AG04450 (cell line): ENCODE measurements around the gene CAPN9. TPM values are rescaled to one million over a fixed set of nuclear protein-coding genes. Genes with fewer than 3 reads are reported as not detected.
"Not testable (repeated sequence)": the region's sequence is repeated elsewhere in the genome, so short reads cannot be mapped to it uniquely, and the experiment has no call there.

ENCODE experiments used
- CTCF ChIA-PET: fragments of 300-600, 350-600 bp; formaldehyde crosslinking; extraction: SDS; loops from one replicate; lab custom pipeline; 2022; ENCODE audit warnings: antibody characterized with exemption, inconsistent platforms; lab: Charles Lee
- POLR2A ChIA-PET: fragments of 350-600 bp; formaldehyde crosslinking; extraction: SDS; loops from one replicate; lab custom pipeline; 2021; ENCODE audit warnings: antibody characterized with exemption, inconsistent platforms; lab: Yijun Ruan, JAX
- DNase-seq: peaks from one replicate; pipeline ENCODE4 v3.0.0-alpha.2; 2011; ENCODE audit warnings: low read depth, low spot score
- H3K27ac ChIP-seq: one replicate; pipeline ENCODE4 v1.5.1; 2012; ENCODE audit warnings: low read depth, low read length, control low read depth
- H3K27me3 ChIP-seq: one replicate; pipeline ENCODE4 v1.6.0; 2012; ENCODE audit warnings: low read length; ENCODE audit not compliant: control insufficient read depth, insufficient read depth
- H3K4me3 ChIP-seq: 2 replicates; pipeline ENCODE4 v1.5.1; 2011; ENCODE audit warnings: mild to moderate bottlenecking, low read depth, low read length, control low read depth
- H3K9me3 ChIP-seq: 2 replicates; pipeline ENCODE4 v1.5.1; 2012; ENCODE audit warnings: low read length; ENCODE audit not compliant: control insufficient read depth, insufficient read depth
- polyA plus RNA-seq: library from polyadenylated mRNA; depleted of rRNA; stranded (reverse); fragments of >200 nt; gene quantifications from 2 replicates; pipeline ENCODE4 v1.2.3, GENCODE V29; 2011
- TF ChIP-seq, protein P1 (sequence below): IDR thresholded peaks from 2 replicates; pipeline ENCODE4 v1.5.1; 2011; ENCODE audit warnings: low read depth, low read length, control low read depth, inconsistent platforms

CAPN9 gene
- polyA plus RNA-seq, 1 experiment, result 0.24 TPM

DNA sequence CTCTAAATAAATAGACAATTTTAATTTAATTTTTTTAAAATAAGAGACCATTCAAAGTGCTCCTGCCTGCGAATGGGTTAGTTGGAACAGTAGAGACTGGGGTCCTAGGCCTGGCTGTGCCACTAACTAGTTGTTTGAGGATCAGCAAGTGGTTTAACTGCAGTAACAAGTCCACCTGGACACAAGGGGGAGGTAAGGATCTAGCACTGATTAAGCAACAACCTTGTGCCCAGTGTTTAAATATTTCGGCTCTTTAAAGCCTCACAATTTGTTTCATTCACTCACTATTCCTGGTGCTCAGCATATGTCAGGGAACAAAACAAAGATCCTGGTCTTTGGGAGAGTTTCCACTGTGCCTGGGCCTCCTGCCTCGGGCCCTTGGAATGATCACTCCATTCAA is 31.7 kb upstream of the CAPN9 start:
- Histone ChIP-seq H3K9me3 (no peaks in the 10 kb centered on the region), H3K27me3 (peaks cover 2% of the 10 kb centered on the region), H3K27ac (no peak overlapping the region), H3K4me3 (no peak overlapping the region)
- POLR2A ChIA-PET, result no interaction called here
- no peak for DNase-seq
- TF ChIP-seq, protein P1, sequence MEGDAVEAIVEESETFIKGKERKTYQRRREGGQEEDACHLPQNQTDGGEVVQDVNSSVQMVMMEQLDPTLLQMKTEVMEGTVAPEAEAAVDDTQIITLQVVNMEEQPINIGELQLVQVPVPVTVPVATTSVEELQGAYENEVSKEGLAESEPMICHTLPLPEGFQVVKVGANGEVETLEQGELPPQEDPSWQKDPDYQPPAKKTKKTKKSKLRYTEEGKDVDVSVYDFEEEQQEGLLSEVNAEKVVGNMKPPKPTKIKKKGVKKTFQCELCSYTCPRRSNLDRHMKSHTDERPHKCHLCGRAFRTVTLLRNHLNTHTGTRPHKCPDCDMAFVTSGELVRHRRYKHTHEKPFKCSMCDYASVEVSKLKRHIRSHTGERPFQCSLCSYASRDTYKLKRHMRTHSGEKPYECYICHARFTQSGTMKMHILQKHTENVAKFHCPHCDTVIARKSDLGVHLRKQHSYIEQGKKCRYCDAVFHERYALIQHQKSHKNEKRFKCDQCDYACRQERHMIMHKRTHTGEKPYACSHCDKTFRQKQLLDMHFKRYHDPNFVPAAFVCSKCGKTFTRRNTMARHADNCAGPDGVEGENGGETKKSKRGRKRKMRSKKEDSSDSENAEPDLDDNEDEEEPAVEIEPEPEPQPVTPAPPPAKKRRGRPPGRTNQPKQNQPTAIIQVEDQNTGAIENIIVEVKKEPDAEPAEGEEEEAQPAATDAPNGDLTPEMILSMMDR, result no peak
- CTCF ChIA-PET, result interaction anchor here (0.7 kb wide), 1 partner anchor 57 kb away, joined by 3 read pairs; no protein-coding TSS in a partner anchor

- H3K27ac ChIP-seq, POLR2A ChIA-PET, H3K4me3 ChIP-seq, H3K27me3 ChIP-seq, DNase-seq, H3K9me3 ChIP-seq: not testable (repeated sequence)
- CTCF ChIA-PET, result interaction anchor here (0.7 to 1.4 kb wide), 2 partner anchors 56 to 75 kb away, joined by 3 read pairs; no protein-coding TSS in a partner anchor
These were observed 30.7 kb upstream of the CAPN9 start for GRCh38 chr1:230716453-230716852.

DNA sequence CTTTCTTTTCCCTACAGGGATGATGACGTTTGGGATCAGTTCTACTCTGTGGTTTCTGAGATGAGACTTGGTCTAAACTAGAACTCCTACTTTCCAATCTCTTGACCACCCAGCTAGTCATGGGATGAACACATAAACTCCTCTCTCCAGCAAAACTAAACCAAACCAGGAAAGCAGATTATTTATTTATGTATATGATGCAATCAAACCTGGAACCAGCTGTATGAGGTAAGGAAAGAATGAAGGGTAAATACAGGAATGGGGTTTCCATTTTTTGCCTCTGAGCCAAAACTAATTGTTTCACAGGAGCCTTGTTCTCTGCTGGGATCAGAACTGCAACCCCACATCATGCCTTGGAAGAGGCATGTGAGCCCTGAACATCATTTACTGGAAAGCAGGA is 29.9 kb upstream of the CAPN9 start:
- POLR2A ChIA-PET, result no interaction called here

GRCh38 chr1:230721849-230722522 is 25.2 kb upstream of the CAPN9 start:
- POLR2A ChIA-PET, H3K27me3 ChIP-seq, H3K9me3 ChIP-seq, DNase-seq, H3K4me3 ChIP-seq, CTCF ChIA-PET, H3K27ac ChIP-seq: not testable (repeated sequence)

More for the DNA sequence above, 29.9 kb upstream of the CAPN9 start:
- peak; percentile 55 for DNase-seq
- Histone ChIP-seq H3K27ac (no peak overlapping the region), H3K9me3 (no peaks in the 10 kb centered on the region), H3K27me3 (peaks cover 2% of the 10 kb centered on the region), H3K4me3 (no peak overlapping the region)
- TF ChIP-seq, protein P1, result no peak
- CTCF ChIA-PET, result interaction anchor here (1.4 kb wide), 1 partner anchor 76 kb away, joined by 3 read pairs; no protein-coding TSS in a partner anchor

DNA sequence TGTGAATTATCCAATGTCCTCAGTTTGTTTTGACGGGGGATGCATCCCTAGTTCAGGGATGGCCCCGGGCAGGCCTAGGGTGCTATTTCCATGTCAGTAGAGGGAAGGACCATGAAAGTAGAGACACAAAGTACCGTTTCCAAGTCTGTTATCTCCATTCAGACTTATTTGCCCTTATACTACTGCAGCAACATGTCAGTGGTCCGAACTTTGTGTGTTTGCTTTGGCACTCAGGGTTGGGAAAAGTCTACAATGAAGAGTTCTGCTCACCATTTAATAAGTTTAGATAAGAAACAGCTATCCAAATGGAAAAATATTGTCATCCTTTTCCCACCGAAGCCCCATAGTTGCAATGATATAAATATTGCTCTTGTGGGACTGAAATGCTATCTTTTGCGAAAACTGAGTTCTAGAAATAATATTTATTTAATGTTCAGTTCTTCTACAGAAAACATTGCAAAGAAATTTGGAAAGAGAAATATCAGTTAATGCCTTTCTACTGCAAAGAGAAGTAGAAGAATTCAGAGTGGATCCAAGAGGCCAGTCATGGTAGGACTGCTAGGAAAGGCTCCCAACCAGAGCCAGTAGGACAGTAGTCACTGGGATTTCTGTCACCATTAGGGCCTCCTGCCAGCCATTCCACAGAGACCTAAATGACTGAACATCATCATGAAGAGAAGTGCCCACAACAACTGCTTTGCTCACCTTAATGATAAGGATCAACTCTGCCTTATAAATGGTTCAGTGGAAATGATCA is 21.8 kb upstream of the CAPN9 start:
- H3K27ac ChIP-seq, result no peak overlapping the region
- TF ChIP-seq, protein P1, result no peak
- no peak overlapping the region for H3K4me3 ChIP-seq
- ChIA-PET POLR2A (no interaction called here), CTCF (interaction anchor here (0.6 kb wide), 1 partner anchor 19 kb away, joined by 3 read pairs; no protein-coding TSS in a partner anchor)
- peaks cover 7% of the 10 kb centered on the region for H3K27me3 ChIP-seq
- no peak for DNase-seq
- H3K9me3 ChIP-seq, result no peaks in the 10 kb centered on the region
